Pons (tissue), 1 donor: ENCODE measurements around the gene GSDMA.
"Not testable (repeated sequence)": the region's sequence is repeated elsewhere in the genome, so short reads cannot be mapped to it uniquely, and the experiment has no call there.

Experiments
- DNase-seq: peaks from one replicate; pipeline ENCODE4 v3.0.0-alpha.2; 2016; ENCODE audit warnings: low spot score

Gene GSDMA

DNA sequence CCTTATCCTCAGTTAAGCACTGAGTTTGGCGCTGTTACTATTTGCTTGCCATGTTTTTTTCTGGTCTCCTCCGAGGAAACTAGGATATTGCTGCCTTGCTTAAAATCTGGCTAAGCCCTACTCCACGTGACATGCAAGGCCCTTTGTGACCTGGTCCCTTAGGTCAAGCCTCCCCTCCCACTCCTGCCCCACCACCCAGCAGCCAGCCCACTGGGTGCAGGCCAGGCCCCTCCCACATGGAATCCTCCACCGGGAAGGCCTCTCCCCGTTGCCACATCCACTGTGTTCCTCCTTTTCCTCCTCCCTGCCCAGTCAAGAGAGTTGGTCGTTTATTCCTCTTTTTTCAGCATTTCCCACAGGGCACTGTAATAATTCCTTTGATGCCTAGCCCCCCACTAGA is 34.0 kb downstream of the GSDMA start:
- no peak for DNase-seq

GRCh38 chr17:39997543-39997942 is 34.7 kb downstream of the GSDMA start:
- DNase-seq: no peak

GRCh38 chr17:39999067-39999466 is 36.3 kb downstream of the GSDMA start:
- DNase-seq: no peak

DNA sequence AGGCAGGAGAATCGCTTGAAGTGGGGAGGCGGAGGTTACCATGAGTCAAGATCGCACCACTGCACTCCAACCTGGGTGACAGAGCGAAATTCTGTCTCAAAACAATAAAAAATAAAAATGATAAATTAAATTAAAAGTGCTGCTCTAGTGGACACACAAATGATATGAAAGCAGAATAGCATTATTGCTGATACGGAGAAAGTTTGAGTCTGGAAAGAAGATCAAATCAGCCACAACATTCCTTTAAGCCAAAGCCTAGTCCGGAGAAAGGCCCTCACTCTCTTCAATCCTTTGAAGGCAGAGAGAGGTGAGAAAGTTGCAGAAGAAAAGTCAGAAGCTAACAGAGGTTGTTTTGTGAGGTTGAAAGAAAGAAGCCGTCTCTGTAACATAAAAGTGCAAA is 37.4 kb downstream of the GSDMA start:
- DNase-seq: no peak

- DNase-seq: not testable (repeated sequence)
Observed at GRCh38 chr17:40001335-40001734, 38.5 kb downstream of the GSDMA start.

GRCh38 chr17:40004072-40004471 is 41.3 kb downstream of the GSDMA start:
- no peak for DNase-seq

- DNase-seq: no peak
Observed at GRCh38 chr17:40004712-40005111, 41.9 kb downstream of the GSDMA start.

DNA sequence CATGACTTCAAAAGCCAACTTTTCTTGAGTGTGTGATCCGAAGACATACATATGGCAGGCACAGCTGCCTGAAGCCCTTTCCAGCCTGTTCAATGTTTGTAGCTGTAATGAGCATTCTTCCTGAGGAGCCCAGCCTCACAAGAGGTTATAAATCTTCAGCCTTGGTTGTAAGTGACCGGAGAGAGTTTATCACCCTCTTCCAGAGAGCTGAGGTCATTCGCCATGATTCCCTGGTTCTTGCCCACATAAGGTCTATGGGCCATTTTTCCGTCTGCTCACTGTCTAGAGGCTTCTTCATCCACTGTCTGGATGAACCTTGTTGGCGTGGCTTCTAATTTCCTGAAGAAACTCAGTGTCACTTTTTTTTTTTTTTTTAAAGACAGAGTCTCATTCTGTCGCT is 42.7 kb downstream of the GSDMA start:
- no peak for DNase-seq

GRCh38 chr17:40010946-40011500 is 48.2 kb downstream of the GSDMA start:
- DNase-seq: not testable (repeated sequence)

- not testable (repeated sequence) for DNase-seq
Observed at GRCh38 chr17:40012017-40012647, 49.3 kb downstream of the GSDMA start.

- no peak for DNase-seq
Observed at GRCh38 chr17:40014375-40014980, 51.7 kb downstream of the GSDMA start.

DNA sequence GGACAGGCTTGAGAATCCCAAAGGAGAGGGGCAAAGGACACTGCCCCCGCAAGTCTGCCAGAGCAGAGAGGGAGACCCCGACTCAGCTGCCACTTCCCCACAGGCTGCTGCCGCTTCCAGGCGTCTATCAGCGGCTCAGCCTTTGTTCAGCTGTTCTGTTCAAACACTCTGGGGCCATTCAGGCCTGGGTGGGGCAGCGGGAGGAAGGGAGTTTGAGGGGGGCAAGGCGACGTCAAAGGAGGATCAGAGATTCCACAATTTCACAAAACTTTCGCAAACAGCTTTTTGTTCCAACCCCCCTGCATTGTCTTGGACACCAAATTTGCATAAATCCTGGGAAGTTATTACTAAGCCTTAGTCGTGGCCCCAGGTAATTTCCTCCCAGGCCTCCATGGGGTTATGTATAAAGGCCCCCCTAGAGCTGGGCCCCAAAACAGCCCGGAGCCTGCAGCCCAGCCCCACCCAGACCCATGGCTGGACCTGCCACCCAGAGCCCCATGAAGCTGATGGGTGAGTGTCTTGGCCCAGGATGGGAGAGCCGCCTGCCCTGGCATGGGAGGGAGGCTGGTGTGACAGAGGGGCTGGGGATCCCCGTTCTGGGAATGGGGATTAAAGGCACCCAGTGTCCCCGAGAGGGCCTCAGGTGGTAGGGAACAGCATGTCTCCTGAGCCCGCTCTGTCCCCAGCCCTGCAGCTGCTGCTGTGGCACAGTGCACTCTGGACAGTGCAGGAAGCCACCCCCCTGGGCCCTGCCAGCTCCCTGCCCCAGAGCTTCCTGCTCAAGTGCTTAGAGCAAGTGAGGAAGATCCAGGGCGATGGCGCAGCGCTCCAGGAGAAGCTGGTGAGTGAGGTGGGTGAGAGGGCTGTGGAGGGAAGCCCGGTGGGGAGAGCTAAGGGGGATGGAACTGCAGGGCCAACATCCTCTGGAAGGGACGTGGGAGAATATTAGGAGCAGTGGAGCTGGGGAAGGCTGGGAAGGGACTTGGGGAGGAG is 52.5 kb downstream of the GSDMA start, which contains the start of gene CSF3:
TSS of gene CSF3 (plus strand) at position 436 of the 993 bp plus-strand sequence. CDS start at position 471, 35 bp downstream.
- DNase-seq: no peak

DNA sequence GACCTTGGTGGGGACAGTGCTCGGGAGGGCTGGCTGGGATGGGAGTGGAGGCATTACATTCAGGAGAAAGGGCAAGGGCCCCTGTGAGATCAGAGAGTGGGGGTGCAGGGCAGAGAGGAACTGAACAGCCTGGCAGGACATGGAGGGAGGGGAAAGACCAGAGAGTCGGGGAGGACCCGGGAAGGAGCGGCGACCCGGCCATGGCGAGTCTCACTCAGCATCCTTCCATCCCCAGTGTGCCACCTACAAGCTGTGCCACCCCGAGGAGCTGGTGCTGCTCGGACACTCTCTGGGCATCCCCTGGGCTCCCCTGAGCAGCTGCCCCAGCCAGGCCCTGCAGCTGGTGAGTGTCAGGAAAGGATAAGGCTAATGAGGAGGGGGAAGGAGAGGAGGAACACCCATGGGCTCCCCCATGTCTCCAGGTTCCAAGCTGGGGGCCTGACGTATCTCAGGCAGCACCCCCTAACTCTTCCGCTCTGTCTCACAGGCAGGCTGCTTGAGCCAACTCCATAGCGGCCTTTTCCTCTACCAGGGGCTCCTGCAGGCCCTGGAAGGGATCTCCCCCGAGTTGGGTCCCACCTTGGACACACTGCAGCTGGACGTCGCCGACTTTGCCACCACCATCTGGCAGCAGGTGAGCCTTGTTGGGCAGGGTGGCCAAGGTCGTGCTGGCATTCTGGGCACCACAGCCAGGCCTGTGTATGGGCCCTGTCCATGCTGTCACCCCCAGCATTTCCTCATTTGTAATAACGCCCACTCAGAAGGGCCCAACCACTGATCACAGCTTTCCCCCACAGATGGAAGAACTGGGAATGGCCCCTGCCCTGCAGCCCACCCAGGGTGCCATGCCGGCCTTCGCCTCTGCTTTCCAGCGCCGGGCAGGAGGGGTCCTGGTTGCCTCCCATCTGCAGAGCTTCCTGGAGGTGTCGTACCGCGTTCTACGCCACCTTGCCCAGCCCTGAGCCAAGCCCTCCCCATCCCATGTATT is 53.5 kb downstream of the GSDMA start:
- DNase-seq: no peak

GRCh38 chr17:40017422-40018080 is 54.7 kb downstream of the GSDMA start:
- DNase-seq: no peak

DNA sequence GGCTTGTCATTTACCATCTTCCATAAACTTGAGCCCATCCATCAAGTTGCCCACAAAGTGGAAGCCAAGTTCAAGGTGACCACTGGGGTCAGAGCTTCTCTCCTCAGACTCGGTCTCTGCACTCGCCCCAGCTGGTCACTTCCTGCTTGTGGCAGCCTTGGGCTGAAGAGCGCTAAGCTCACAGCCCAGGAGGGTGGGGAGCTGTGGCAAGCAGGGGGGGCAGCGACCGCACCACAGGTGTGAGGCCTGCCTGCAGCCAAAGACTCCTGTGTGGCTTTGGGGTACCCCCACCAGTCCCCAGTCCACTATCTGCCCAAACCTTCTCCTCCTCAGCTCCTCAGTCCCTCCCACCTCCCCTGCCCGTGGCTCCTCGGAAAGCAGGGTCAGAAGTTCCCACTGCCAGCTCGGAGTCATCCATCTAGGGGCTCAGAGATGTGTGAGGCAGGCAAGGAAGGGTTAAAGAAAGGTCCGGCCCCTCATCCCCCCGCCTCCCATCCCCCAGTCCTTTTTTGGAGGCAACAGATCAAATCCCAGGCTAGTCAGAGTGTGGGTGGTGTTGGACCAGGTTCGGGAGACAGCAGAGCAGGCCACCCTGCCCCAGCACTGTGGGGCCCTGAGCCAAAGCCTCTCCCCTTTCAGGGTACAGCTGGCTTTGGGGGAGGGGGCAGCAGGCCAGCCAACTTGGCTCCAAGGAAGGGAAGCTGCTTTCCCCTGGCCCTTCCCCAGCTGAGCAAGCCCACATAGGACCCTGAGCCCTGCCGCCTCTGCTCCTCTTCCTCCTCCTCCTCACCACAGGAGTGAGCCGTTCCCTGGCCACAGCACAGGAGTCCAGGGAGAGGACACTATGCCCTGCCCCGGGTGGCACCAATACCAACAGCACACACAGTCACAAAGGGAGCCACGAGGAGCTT is 55.7 kb downstream of the GSDMA start:
- no peak for DNase-seq

DNA sequence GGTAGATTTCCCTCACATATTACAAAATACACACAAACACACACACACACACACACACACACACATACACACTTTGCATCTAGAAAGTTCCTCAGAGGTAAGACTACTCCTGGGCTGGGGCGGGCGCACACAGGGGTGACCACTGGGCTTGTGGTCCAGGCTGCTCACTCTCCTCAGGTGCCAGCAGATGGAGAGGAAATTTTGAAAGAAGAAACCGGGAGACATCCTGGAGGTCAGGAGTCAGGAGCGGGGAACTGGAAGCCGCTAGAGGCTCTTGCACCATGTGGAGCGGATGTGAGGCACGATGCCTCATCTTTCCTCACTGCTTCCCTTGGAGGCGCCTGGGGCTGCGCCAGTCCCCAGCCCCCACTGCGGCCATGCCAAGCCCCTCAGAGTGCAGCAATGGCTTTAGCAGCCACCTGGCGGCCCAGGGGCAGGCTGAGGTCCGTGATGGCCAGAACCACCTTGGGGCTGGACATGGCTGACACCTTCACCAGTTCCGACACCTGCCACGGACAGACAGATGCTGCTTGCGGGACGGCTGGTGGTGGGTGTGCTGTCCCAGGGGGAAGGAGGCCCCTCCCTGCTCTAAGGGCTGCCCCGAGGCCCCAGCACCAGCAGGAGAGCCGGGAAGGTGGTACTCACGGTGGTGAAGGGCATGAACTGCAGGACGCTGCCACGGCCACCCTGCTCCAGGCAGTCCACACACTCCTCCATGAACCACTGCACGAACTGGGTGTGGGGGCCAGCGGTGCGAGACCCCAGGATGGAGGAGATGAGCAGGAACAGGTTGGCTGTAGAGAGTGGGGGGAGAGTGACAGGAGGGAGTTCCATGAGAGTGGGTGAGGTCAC is 56.6 kb downstream of the GSDMA start:
- no peak for DNase-seq

- no peak for DNase-seq
Observed at GRCh38 chr17:40020146-40020545, 57.3 kb downstream of the GSDMA start.

GRCh38 chr17:40021451-40021971 is 58.7 kb downstream of the GSDMA start:
- DNase-seq: no peak
